BLaER1 (cell line): ENCODE measurements around the gene FCRL2.

Source experiments
- H3K27ac ChIP-seq: shearing (Covaris generic); formaldehyde crosslinking; 2 replicates; pipeline ENCODE4 v1.8.1; 2022
- H3K27me3 ChIP-seq: shearing (Covaris generic); formaldehyde crosslinking; 2 replicates; pipeline ENCODE4 v1.8.1; 2022
- H3K36me3 ChIP-seq: shearing (Covaris generic); formaldehyde crosslinking; 2 replicates; pipeline ENCODE4 v1.8.1; 2022
- H3K4me1 ChIP-seq: shearing (Covaris generic); formaldehyde crosslinking; 2 replicates; pipeline ENCODE4 v1.8.1; 2022
- H3K4me2 ChIP-seq: shearing (Covaris generic); formaldehyde crosslinking; 2 replicates; pipeline ENCODE4 v1.8.1; 2022
- H3K4me3 ChIP-seq: shearing (Covaris generic); formaldehyde crosslinking; 2 replicates; pipeline ENCODE4 v1.8.1; 2022
- H3K9ac ChIP-seq: shearing (Covaris generic); formaldehyde crosslinking; 2 replicates; pipeline ENCODE4 v1.8.1; 2022
- H3K9me3 ChIP-seq: shearing (Covaris generic); formaldehyde crosslinking; 2 replicates; pipeline ENCODE4 v1.8.1; 2022
- H4K20me1 ChIP-seq: shearing (Covaris generic); formaldehyde crosslinking; 2 replicates; pipeline ENCODE4 v1.8.1; 2022
- Cebpa-rat ChIP-seq: shearing (Covaris generic); IDR thresholded peaks from 2 replicates; pipeline ENCODE4 v1.8.1; 2022

FCRL2 gene, protein sequence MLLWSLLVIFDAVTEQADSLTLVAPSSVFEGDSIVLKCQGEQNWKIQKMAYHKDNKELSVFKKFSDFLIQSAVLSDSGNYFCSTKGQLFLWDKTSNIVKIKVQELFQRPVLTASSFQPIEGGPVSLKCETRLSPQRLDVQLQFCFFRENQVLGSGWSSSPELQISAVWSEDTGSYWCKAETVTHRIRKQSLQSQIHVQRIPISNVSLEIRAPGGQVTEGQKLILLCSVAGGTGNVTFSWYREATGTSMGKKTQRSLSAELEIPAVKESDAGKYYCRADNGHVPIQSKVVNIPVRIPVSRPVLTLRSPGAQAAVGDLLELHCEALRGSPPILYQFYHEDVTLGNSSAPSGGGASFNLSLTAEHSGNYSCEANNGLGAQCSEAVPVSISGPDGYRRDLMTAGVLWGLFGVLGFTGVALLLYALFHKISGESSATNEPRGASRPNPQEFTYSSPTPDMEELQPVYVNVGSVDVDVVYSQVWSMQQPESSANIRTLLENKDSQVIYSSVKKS

GRCh38 chr1:157776971-157777391 lies at the start of gene FCRL2:
Gene FCRL2 (minus strand): TSS chr1:157777132. CDS start chr1:157777073, 59 bp downstream.
- H3K4me3 ChIP-seq, result no peak within 1 kb of the TSS
- no peaks in the 10 kb centered on the region for H3K27me3 ChIP-seq
- H3K27ac ChIP-seq, result no peak within 1 kb of the TSS
- H3K4me1 ChIP-seq, result peaks cover 4% of the 10 kb centered on the region
- no peak within 1 kb of the TSS for H3K4me2 ChIP-seq
- H3K9me3 ChIP-seq, result no peaks in the 10 kb centered on the region
- no peaks in the 10 kb centered on the region for H3K36me3 ChIP-seq
- H3K9ac ChIP-seq, result no peak within 1 kb of the TSS
- no peaks in the 10 kb centered on the region for H4K20me1 ChIP-seq
- TF ChIP-seq Cebpa-rat, result no peak

DNA sequence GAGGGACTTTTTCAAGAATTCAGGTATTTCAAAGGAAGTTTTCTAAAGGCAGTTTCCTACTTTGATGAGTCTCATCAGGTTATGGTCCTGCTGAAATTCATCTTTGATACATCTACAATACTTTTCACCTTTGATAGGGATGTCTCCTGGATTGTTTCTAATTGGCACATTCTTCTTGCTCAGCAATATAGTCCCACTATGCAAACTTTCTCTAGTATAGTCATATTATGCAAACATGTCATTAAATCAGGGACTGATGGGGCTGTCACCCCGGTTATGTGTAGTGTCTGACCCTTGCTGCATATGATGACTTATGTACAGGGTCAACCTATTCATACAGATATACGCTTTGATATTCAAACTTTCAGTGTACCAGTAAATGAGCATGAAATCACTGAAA lies 43.4 kb upstream of the FCRL2 start:
- Histone ChIP-seq H3K27ac (no peak overlapping the region), H3K9ac (no peak overlapping the region), H3K4me3 (no peak overlapping the region), H3K27me3 (no peaks in the 10 kb centered on the region), H3K4me1 (peaks cover 15% of the 10 kb centered on the region), H3K36me3 (no peaks in the 10 kb centered on the region), H3K9me3 (no peaks in the 10 kb centered on the region), H4K20me1 (no peaks in the 10 kb centered on the region), H3K4me2 (peak overlapping the region; percentile 57)
- no peak for TF ChIP-seq Cebpa-rat

DNA sequence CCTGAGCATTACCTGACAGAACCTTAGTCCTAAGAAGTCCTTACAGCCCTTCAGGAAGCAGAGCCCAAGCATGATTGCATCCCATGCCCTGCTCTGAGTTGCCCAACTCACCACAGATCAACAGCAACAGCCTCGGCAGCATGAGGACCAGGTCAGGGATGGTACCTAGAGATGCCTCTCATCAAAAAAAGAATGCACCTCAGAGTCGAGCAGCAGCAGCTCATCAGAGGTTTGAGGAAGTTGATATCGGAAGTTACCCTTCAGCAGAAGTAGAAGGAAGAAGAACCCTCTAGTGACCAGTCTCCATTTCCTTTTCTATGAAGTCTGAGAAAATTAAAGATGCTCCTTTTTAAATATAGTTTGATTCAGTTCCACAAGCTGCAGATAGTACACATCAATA lies 43.0 kb upstream of the FCRL2 start, which contains the start of gene FCRL1:
TSS of gene FCRL1 (minus strand) at position 225 of the 400 bp plus-strand sequence. CDS start at position 142, 83 bp downstream.
- no peaks in the 10 kb centered on the region for H3K36me3 ChIP-seq
- no peaks in the 10 kb centered on the region for H4K20me1 ChIP-seq
- H3K4me2 ChIP-seq, result peak within 1 kb of the TSS; percentile 57
- no peak within 1 kb of the TSS for H3K9ac ChIP-seq
- H3K4me1 ChIP-seq, result peaks cover 15% of the 10 kb centered on the region
- TF ChIP-seq Cebpa-rat, result no peak
- H3K4me3 ChIP-seq, result no peak within 1 kb of the TSS
- no peak within 1 kb of the TSS for H3K27ac ChIP-seq
- no peaks in the 10 kb centered on the region for H3K27me3 ChIP-seq
- H3K9me3 ChIP-seq, result no peaks in the 10 kb centered on the region

DNA sequence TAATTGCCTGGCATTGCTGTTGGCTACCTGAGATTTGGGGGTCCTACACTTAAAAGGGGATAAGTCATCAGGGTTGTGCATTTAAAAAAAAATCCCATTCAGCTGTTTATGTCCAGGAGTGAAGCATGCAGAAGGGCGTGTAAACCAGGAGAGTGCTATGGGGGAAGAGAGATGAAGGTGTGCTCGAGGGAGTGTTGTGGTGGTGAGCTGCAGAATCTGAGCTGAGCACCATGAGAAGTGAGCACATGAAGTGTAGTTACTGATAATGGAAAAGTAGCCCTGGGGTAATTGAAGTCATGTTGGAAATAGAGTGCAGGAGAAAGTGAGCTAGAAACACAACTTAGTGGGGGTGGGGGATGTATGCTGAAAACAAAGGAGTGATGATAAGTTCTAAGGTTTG lies 42.3 kb upstream of the FCRL2 start:
- H3K9me3 ChIP-seq, result peaks cover 3% of the 10 kb centered on the region; the same call in 1 of the 2 replicates
- peaks cover 15% of the 10 kb centered on the region for H3K4me1 ChIP-seq
- H3K36me3 ChIP-seq, result no peaks in the 10 kb centered on the region
- H4K20me1 ChIP-seq, result no peaks in the 10 kb centered on the region
- TF ChIP-seq Cebpa-rat, result no peak
- no peak overlapping the region for H3K4me3 ChIP-seq
- H3K9ac ChIP-seq, result no peak overlapping the region
- no peaks in the 10 kb centered on the region for H3K27me3 ChIP-seq
- no peak overlapping the region for H3K27ac ChIP-seq
- H3K4me2 ChIP-seq, result 0 out of 2 replicates have a peak overlapping the region, but pooled peaks have one; percentile 57

DNA sequence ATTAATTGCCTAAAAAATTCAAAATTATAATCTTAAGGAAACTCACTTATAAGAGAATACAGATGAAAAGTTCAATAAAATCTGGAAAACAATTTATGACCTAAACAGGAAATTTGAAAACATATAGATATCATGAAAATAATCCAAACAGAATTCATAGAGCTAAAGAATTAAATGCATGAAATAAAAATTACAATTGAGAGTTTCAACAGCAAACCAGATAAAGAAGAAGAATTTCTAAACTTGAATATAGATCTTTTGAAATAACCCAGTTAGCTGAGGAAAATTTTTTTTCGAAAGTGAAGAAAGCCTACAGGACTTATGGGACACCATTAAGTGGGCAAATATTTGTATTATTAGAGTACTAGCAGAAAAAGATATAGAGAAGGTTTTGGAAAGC lies 36.3 kb upstream of the FCRL2 start:
- H3K27me3 ChIP-seq, result no peaks in the 10 kb centered on the region
- no peaks in the 10 kb centered on the region for H3K4me1 ChIP-seq

DNA sequence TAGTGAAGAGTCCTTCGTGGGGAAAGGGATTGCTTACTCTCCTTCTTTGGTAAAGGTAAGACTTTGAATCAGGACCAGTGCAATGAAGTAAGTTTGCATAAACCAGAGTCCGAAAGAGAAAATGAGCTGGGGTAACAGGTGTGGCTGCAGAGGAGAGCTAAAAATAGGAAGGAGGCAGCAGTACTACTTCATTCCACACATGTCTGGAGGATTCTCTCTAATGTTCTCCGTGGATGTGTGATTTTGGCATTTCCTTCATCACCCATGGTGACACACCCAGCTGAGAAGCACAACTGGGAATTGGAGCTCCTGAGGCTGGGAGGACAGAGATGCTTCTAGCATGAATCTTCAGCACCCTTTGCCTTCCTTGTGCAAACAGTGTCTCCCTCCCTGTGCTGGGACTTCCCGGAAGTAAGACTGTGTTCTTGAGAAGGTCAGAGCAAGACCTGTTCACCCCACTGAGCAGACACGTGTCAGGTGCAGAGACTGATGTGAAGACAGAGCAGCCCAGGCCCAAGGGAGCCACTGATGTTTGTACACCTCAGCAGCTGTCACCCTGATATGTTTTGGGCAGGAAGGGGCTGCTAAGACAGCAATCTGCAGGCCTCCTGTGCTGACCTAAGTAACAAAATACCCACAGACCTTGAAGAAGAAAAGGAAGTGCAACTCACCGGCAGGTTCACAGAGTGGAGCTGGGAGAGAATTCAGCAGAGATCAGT lies 29.7 kb upstream of the FCRL2 start:
- H3K27me3 ChIP-seq, result no peaks in the 10 kb centered on the region
- H3K36me3 ChIP-seq, result no peaks in the 10 kb centered on the region
- no peak overlapping the region for H3K27ac ChIP-seq
- no peaks in the 10 kb centered on the region; the same call in 1 of the 2 replicates for H3K4me1 ChIP-seq
- no peaks in the 10 kb centered on the region for H4K20me1 ChIP-seq
- H3K9ac ChIP-seq, result no peak overlapping the region
- peaks cover 8% of the 10 kb centered on the region for H3K9me3 ChIP-seq
- no peak for TF ChIP-seq Cebpa-rat
- H3K4me3 ChIP-seq, result no peak overlapping the region
- H3K4me2 ChIP-seq, result no peak overlapping the region

More for the DNA sequence above, 36.3 kb upstream of the FCRL2 start:
- Histone ChIP-seq H3K27ac (no peak overlapping the region), H4K20me1 (no peaks in the 10 kb centered on the region), H3K4me2 (no peak overlapping the region), H3K4me3 (no peak overlapping the region), H3K36me3 (no peaks in the 10 kb centered on the region), H3K9me3 (peaks cover 31% of the 10 kb centered on the region), H3K9ac (no peak overlapping the region)
- TF ChIP-seq Cebpa-rat, result no peak

GRCh38 chr1:157803851-157804250 lies 26.9 kb upstream of the FCRL2 start:
- Histone ChIP-seq H3K4me1 (no peaks in the 10 kb centered on the region; the same call in 1 of the 2 replicates), H3K9ac (no peak overlapping the region), H3K4me2 (no peak overlapping the region), H3K27me3 (no peaks in the 10 kb centered on the region), H4K20me1 (no peaks in the 10 kb centered on the region), H3K27ac (no peak overlapping the region), H3K36me3 (no peaks in the 10 kb centered on the region), H3K9me3 (peaks cover 8% of the 10 kb centered on the region; the same call in 1 of the 2 replicates), H3K4me3 (no peak overlapping the region)
- TF ChIP-seq Cebpa-rat, result no peak

DNA sequence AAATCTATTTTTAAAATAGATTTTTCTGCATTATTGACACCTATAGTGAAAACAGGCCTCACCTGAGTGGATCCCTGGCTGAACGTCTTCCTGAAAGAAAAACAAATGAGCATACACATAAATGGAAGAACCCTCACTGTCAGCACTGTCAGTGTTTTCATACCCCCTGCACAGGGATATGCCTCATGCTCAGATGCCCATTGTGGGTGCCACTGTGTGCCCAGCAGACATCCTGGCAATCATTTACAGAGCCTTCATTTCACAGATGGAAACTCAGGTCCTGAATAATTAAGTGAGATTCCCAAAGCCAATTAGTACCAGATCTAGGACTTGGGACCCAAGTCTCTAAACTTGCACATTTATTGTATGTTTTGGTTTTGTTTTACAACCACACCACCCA lies 23.1 kb upstream of the FCRL2 start:
- Histone ChIP-seq H3K36me3 (no peaks in the 10 kb centered on the region), H3K9ac (no peak overlapping the region), H3K27me3 (no peaks in the 10 kb centered on the region), H3K27ac (no peak overlapping the region), H3K4me2 (no peak overlapping the region), H4K20me1 (no peaks in the 10 kb centered on the region), H3K4me1 (peaks cover 6% of the 10 kb centered on the region; the same call in 1 of the 2 replicates), H3K4me3 (no peak overlapping the region), H3K9me3 (peaks cover 8% of the 10 kb centered on the region; the same call in 1 of the 2 replicates)
- no peak for TF ChIP-seq Cebpa-rat

DNA sequence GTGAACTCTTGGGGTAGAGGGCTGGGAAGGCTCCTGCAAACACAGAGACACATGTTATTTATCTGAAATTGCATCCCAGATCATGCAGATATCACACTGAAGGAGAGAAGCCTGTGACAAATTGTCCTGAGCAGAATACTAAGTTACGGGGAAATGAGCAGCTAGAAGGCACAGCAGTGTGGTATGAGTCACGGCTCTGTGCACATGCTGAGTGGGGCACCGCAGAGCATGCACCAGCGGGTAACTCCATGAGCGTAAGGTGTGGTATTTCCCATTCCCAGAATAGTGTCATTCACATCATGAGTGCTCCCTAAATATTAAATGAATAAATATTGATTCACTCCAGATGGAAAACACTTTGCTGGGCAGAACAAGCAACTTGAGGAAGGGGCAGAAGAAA lies 21.3 kb upstream of the FCRL2 start:
- TF ChIP-seq Cebpa-rat, result no peak

More for the DNA sequence above, 21.3 kb upstream of the FCRL2 start:
- H3K36me3 ChIP-seq, result no peaks in the 10 kb centered on the region
- H3K4me1 ChIP-seq, result peaks cover 6% of the 10 kb centered on the region; the same call in 1 of the 2 replicates
- 0 out of 2 replicates have a peak overlapping the region, but pooled peaks have one; percentile 0 for H3K4me2 ChIP-seq
- H3K27me3 ChIP-seq, result no peaks in the 10 kb centered on the region
- H3K9me3 ChIP-seq, result peaks cover 17% of the 10 kb centered on the region
- no peak overlapping the region for H3K4me3 ChIP-seq
- H3K9ac ChIP-seq, result no peak overlapping the region
- H3K27ac ChIP-seq, result no peak overlapping the region
- H4K20me1 ChIP-seq, result no peaks in the 10 kb centered on the region
